Uterus (tissue), 4 donors: Measurements from ENCODE around the gene PSEN1. TPM values are rescaled to one million over a fixed set of nuclear protein-coding genes. Genes with fewer than 3 reads are reported as not detected.
"Not testable (repeated sequence)": the region's sequence is repeated elsewhere in the genome, so short reads cannot be mapped to it uniquely, and the experiment has no call there.

Experiments used
- DNase-seq, 2 donors: peaks; one replicate each; pipeline ENCODE4 v3.0.0-alpha.2; 2019 to 2020
- H3K27ac ChIP-seq, 2 donors: fragments of 200-600 bp; sonication (generic); 1 replicate in 1 of 2; 2 replicates in 1 of 2; pipeline ENCODE4 v1.5.1; 2016 to 2018
- H3K27me3 ChIP-seq, 2 donors: fragments of 200-600 bp; sonication (generic); one replicate each; pipeline ENCODE4 v1.5.1; 2018 to 2019; ENCODE audit warnings: control low read depth in 1 of 2
- H3K36me3 ChIP-seq, 2 donors: fragments of 200-600 bp; sonication (generic); one replicate each; pipeline ENCODE4 v1.5.1; 2019; ENCODE audit warnings: control low read depth in 1 of 2
- H3K4me1 ChIP-seq, 2 donors: fragments of 200-600 bp; sonication (generic); one replicate each; pipeline ENCODE4 v1.5.1; 2018 to 2019; ENCODE audit warnings: control low read depth in 1 of 2
- H3K4me3 ChIP-seq, 2 donors: fragments of 200-600 bp; sonication (generic); 1 replicate in 1 of 2; 2 replicates in 1 of 2; pipeline ENCODE4 v1.5.1; 2018 to 2019; ENCODE audit warnings: mild to moderate bottlenecking in 1 of 2
- H3K9me3 ChIP-seq, 2 donors: fragments of 200-600 bp; sonication (generic); one replicate each; pipeline ENCODE4 v1.5.1; 2019; ENCODE audit warnings: control low read depth in 1 of 2
- CTCF ChIP-seq, 4 experiments: fragments of 200-600 bp in 2 of 4; fragments of 450-650 bp in 2 of 4; sonication (generic) in 2 of 4; IDR thresholded peaks; one replicate each; pipeline ENCODE4 v1.5.1; 2016 to 2019; ENCODE audit warnings: antibody characterized with exemption in 4 of 4, mild to moderate bottlenecking in 2 of 4, moderate library complexity in 1 of 4
- POLR2A ChIP-seq, 2 donors: fragments of 450-650 bp; IDR thresholded peaks; one replicate each; pipeline ENCODE4 v1.6.1; 2016; ENCODE audit warnings: antibody characterized with exemption in 2 of 2, mild to moderate bottlenecking in 1 of 2, moderate library complexity in 1 of 2
- intact Hi-C: fragments of 100-400 bp; cut with DNase I; formaldehyde crosslinking; loops from one replicate; pipeline ENCODE4 v1.15.1; 2023; ENCODE audit warnings: low total_unique reads
- total RNA-seq, 4 donors: library from RNA; depleted of rRNA in 3 of 4; stranded (reverse); fragments of >200 nt in 3 of 4; gene quantifications; one replicate each; pipeline versions ENCODE4 v1.1.0 to v1.2.4, GENCODE V29; 2014 to 2023
- donor health status: DM: yes; HTN: yes; CAD: no.

The PSEN1 gene
- total RNA-seq, 4 donors from 2014 or later = 38.8 to 129 (median 67.8) TPM

- Histone ChIP-seq H3K4me3 (no peak overlapping the region), H3K36me3 (no peaks in the 10 kb centered on the region), H3K9me3 (no peaks in the 10 kb centered on the region), H3K27me3 (no peaks in the 10 kb centered on the region), H3K27ac (no peak overlapping the region), H3K4me1 (no peaks in the 10 kb centered on the region)
- intact Hi-C loops = no loop called here
- TF ChIP-seq CTCF (IDR thresholded peaks at IDR 0.05) (no peak), POLR2A (IDR thresholded peaks at IDR 0.05) (no peak)
- no peak for DNase-seq
Measured at GRCh38 chr14:73188501-73188911, 52.2 kb downstream of the PSEN1 start.

- DNase-seq = no peak
- no peak overlapping the region for H3K27ac ChIP-seq
- H3K27me3 ChIP-seq = no peaks in the 10 kb centered on the region
- no peaks in the 10 kb centered on the region for H3K36me3 ChIP-seq
- H3K4me1 ChIP-seq = no peaks in the 10 kb centered on the region
- no peaks in the 10 kb centered on the region for H3K9me3 ChIP-seq
- intact Hi-C loops = no loop called here
- H3K4me3 ChIP-seq = no peak overlapping the region
- TF ChIP-seq CTCF (IDR thresholded peaks at IDR 0.05) (no peak), POLR2A (IDR thresholded peaks at IDR 0.05) (no peak)
Measured at GRCh38 chr14:73189651-73190050, 53.3 kb downstream of the PSEN1 start.

GRCh38 chr14:73191441-73191840 lies 55.1 kb downstream of the PSEN1 start:
- Histone ChIP-seq H3K9me3 (no peaks in the 10 kb centered on the region), H3K4me1 (no peaks in the 10 kb centered on the region), H3K4me3 (no peak overlapping the region), H3K36me3 (no peaks in the 10 kb centered on the region), H3K27ac (no peak overlapping the region), H3K27me3 (no peaks in the 10 kb centered on the region)
- intact Hi-C loops = no loop called here
- DNase-seq = no peak
- TF ChIP-seq CTCF (IDR thresholded peaks at IDR 0.05) (no peak), POLR2A (IDR thresholded peaks at IDR 0.05) (no peak)

GRCh38 chr14:73194306-73194705 lies 58.0 kb downstream of the PSEN1 start:
- H3K4me3 ChIP-seq, H3K9me3 ChIP-seq, H3K27me3 ChIP-seq, H3K36me3 ChIP-seq, intact Hi-C loops, H3K4me1 ChIP-seq, DNase-seq, H3K27ac ChIP-seq: not testable (repeated sequence)

GRCh38 chr14:73198253-73198652 lies 61.9 kb downstream of the PSEN1 start:
- no peak overlapping the region for H3K4me3 ChIP-seq
- intact Hi-C loops = no loop called here
- no peaks in the 10 kb centered on the region for H3K4me1 ChIP-seq
- TF ChIP-seq POLR2A (IDR thresholded peaks at IDR 0.05) (no peak), CTCF (IDR thresholded peaks at IDR 0.05) (no peak)
- no peaks in the 10 kb centered on the region for H3K27me3 ChIP-seq
- no peak overlapping the region for H3K27ac ChIP-seq
- DNase-seq = no peak
- no peaks in the 10 kb centered on the region for H3K36me3 ChIP-seq
- H3K9me3 ChIP-seq = no peaks in the 10 kb centered on the region

- Histone ChIP-seq H3K27me3 (no peaks in the 10 kb centered on the region), H3K27ac (no peak overlapping the region), H3K9me3 (no peaks in the 10 kb centered on the region), H3K4me3 (no peak overlapping the region), H3K36me3 (no peaks in the 10 kb centered on the region), H3K4me1 (no peaks in the 10 kb centered on the region)
- TF ChIP-seq CTCF (IDR thresholded peaks at IDR 0.05) = no peak
- TF ChIP-seq POLR2A (IDR thresholded peaks at IDR 0.05) = no peak
- intact Hi-C loops = no loop called here
- no peak for DNase-seq
Measured at GRCh38 chr14:73203527-73203926, 67.2 kb downstream of the PSEN1 start.
